Endothelial cell of umbilical vein (primary cell): Measurements from ENCODE around the gene FAM187B.
"Not testable (repeated sequence)": the region's sequence is repeated elsewhere in the genome, so short reads cannot be mapped to it uniquely, and the experiment has no call there.

Experiments used
- CTCF ChIP-seq, 2 donors: IDR thresholded peaks; 1 replicate in 1 of 2; 2 replicates in 1 of 2; pipeline ENCODE4 v1.5.1; 2011; ENCODE audit warnings: low read length in 2 of 2, mild to moderate bottlenecking in 2 of 2, moderate library complexity in 2 of 2, control low read depth in 1 of 2, inconsistent platforms in 1 of 2, low read depth in 1 of 2; ENCODE audit not compliant: insufficient read depth in 1 of 2; ENCODE audit errors: extremely low read depth in 1 of 2
- EZH2 ChIP-seq: IDR thresholded peaks from 2 replicates; pipeline ENCODE4 v1.6.1; 2012; ENCODE audit warnings: borderline replicate concordance, low read depth, mild to moderate bottlenecking, moderate library complexity, low read length, inconsistent platforms; ENCODE audit not compliant: severe bottlenecking
- FOS ChIP-seq: IDR thresholded peaks from 2 replicates; pipeline ENCODE4 v1.6.1; 2011; ENCODE audit warnings: mild to moderate bottlenecking, low read length, moderate library complexity, borderline replicate concordance; ENCODE audit not compliant: insufficient read depth
- JUN ChIP-seq: IDR thresholded peaks from 2 replicates; pipeline ENCODE4 v1.6.1; 2011; ENCODE audit warnings: borderline replicate concordance, low read depth; ENCODE audit not compliant: insufficient read length, insufficient read depth
- MAX ChIP-seq: IDR thresholded peaks from 2 replicates; pipeline ENCODE4 v1.6.1; 2011; ENCODE audit not compliant: insufficient read depth, insufficient read length
- POLR2A ChIP-seq: IDR thresholded peaks from 2 replicates; pipeline ENCODE4 v1.6.1; 2012; ENCODE audit warnings: low read depth, mild to moderate bottlenecking, control low read depth, low read length
- POLR2AphosphoS5 ChIP-seq: IDR thresholded peaks from 2 replicates; pipeline ENCODE4 v1.6.1; 2012; ENCODE audit warnings: low read depth, mild to moderate bottlenecking, control low read depth, low read length, moderate library complexity; ENCODE audit not compliant: insufficient read depth

- TF ChIP-seq POLR2A; CTCF (IDR thresholded peaks at IDR 0.05; ENCODE audit: extremely low read depth in 1 of 2, insufficient read depth in 1 of 2, low read depth in 1 of 2, low read length in 2 of 2); EZH2; POLR2AphosphoS5; MAX; FOS; JUN: not testable (repeated sequence)
Measured at GRCh38 chr19:35196861-35197260, 31.7 kb downstream of the FAM187B start.
